ENCODE measurements around the gene IMP3.
"Not testable (repeated sequence)": the region's sequence is repeated elsewhere in the genome, so short reads cannot be mapped to it uniquely, and the experiment has no call there.

The IMP3 gene

GRCh38 chr15:75649848-75650247, 9.8 kb upstream of the IMP3 start:
- DNase-seq = no peak

- no peak for DNase-seq
Observed at GRCh38 chr15:75649045-75649761, 9.2 kb upstream of the IMP3 start.

GRCh38 chr15:75648156-75649000, 8.4 kb upstream of the IMP3 start:
- no peak for DNase-seq

GRCh38 chr15:75647370-75648155, 7.5 kb upstream of the IMP3 start, which contains the start of gene SNX33:
Gene SNX33 (plus strand): TSS chr15:75647912. CDS start chr15:75649103, 1,191 bp downstream.
- peak; percentile 36 for DNase-seq

- no peak for DNase-seq
Observed at GRCh38 chr15:75646944-75647364, 6.9 kb upstream of the IMP3 start.

- no peak for DNase-seq
Observed at GRCh38 chr15:75646112-75646943, 6.3 kb upstream of the IMP3 start.

- DNase-seq = no peak
Observed at GRCh38 chr15:75644376-75644775, 4.4 kb upstream of the IMP3 start.

- no peak for DNase-seq
Observed at GRCh38 chr15:75641603-75642002, 1.6 kb upstream of the IMP3 start.

- no peak for DNase-seq
Observed at GRCh38 chr15:75641179-75641503, 1.1 kb upstream of the IMP3 start.

GRCh38 chr15:75640483-75641178, 607 bp upstream of the IMP3 start:
- DNase-seq = peak; percentile 72

- DNase-seq = no peak
Observed at GRCh38 chr15:75639191-75639708, 774 bp downstream of the IMP3 start.

GRCh38 chr15:75637245-75638009, 2.6 kb downstream of the IMP3 start:
- no peak for DNase-seq

- no peak for DNase-seq
Observed at GRCh38 chr15:75636026-75636425, 4.0 kb downstream of the IMP3 start.

- DNase-seq = not testable (repeated sequence)
Observed at GRCh38 chr15:75633922-75634321, 6.1 kb downstream of the IMP3 start.

- DNase-seq = no peak
Observed at GRCh38 chr15:75631935-75632334, 8.1 kb downstream of the IMP3 start.

- peak; percentile 94 for DNase-seq
Observed at GRCh38 chr15:75625542-75626347, 14.3 kb downstream of the IMP3 start, which contains the start of gene SNUPN. Gene SNUPN (minus strand): TSS chr15:75625725. CDS start chr15:75621051, 4,674 bp downstream.

GRCh38 chr15:75622505-75622904, 17.5 kb downstream of the IMP3 start:
- DNase-seq = no peak

GRCh38 chr15:75620841-75621391, 19.1 kb downstream of the IMP3 start:
- no peak for DNase-seq

GRCh38 chr15:75620058-75620820, 19.8 kb downstream of the IMP3 start:
- no peak for DNase-seq
